Karpas-422 (cell line): ENCODE results near the gene ACTR10. TPM values are rescaled to one million over a fixed set of nuclear protein-coding genes. Genes with fewer than 3 reads are reported as not detected.

Source experiments
- DNase-seq: peaks from one replicate; pipeline ENCODE4 v3.0.0-alpha.2; 2015
- H2AFZ ChIP-seq: fragments of 200-600 bp; sonication (generic); 2 replicates; pipeline ENCODE4 v1.6.1; 2014; ENCODE audit warnings: antibody characterized with exemption, low read length, mixed read lengths
- H3K27ac ChIP-seq: fragments of 200-600 bp; sonication (generic); 2 replicates; pipeline ENCODE4 v1.5.1; 2014; ENCODE audit warnings: mild to moderate bottlenecking, low read length, moderate library complexity
- H3K27me3 ChIP-seq: fragments of 200-600 bp; sonication (generic); 2 replicates; pipeline ENCODE4 v1.6.1; 2014; ENCODE audit warnings: low read length, mixed read lengths
- H3K36me3 ChIP-seq: fragments of 200-600 bp; sonication (generic); 2 replicates; pipeline ENCODE4 v1.6.1; 2014; ENCODE audit warnings: low read length, mixed read lengths; ENCODE audit not compliant: insufficient read depth
- H3K4me1 ChIP-seq: fragments of 200-600 bp; sonication (generic); 2 replicates; pipeline ENCODE4 v1.6.1; 2014; ENCODE audit warnings: mild to moderate bottlenecking, low read length, mixed read lengths
- H3K4me2 ChIP-seq: fragments of 200-600 bp; sonication (generic); 2 replicates; pipeline ENCODE4 v1.6.1; 2014; ENCODE audit warnings: low read length, low read depth, mild to moderate bottlenecking; ENCODE audit not compliant: poor library complexity, severe bottlenecking
- H3K4me3 ChIP-seq: fragments of 200-600 bp; sonication (generic); 2 replicates; pipeline ENCODE4 v1.5.1; 2014; ENCODE audit warnings: mild to moderate bottlenecking, antibody characterized with exemption, low read length, mixed read lengths
- H3K79me2 ChIP-seq: fragments of 200-600 bp; sonication (generic); 2 replicates; pipeline ENCODE4 v1.6.1; 2014; ENCODE audit warnings: mild to moderate bottlenecking, low read length, mixed read lengths
- H3K9ac ChIP-seq: fragments of 200-600 bp; sonication (generic); 2 replicates; pipeline ENCODE4 v1.6.0; 2014; ENCODE audit warnings: low read length
- H3K9me2 ChIP-seq: fragments of 200-600 bp; sonication (generic), shearing (Covaris generic); replicated peaks from 2 replicates; pipeline ENCODE4 v1.6.0; 2014; ENCODE audit warnings: mild to moderate bottlenecking, low read length, moderate library complexity; ENCODE audit not compliant: insufficient read depth
- H3K9me3 ChIP-seq: fragments of 300-700, 200-600 bp; sonication (generic); 2 replicates; pipeline ENCODE4 v1.6.1; 2014; ENCODE audit warnings: low read length, mixed read lengths
- H4K20me1 ChIP-seq: fragments of 200-600 bp; sonication (generic); 2 replicates; pipeline ENCODE4 v1.6.1; 2014; ENCODE audit warnings: mild to moderate bottlenecking, antibody characterized with exemption, low read length, low read depth; ENCODE audit not compliant: insufficient read depth
- total RNA-seq: library from RNA; depleted of rRNA; stranded (reverse); fragments of >200 nt; shearing (Covaris generic); gene quantifications from 2 replicates; pipeline ENCODE4 v1.2.3, GENCODE V29; 2014; ENCODE audit warnings: low replicate concordance; rRNA removed

ACTR10 gene
- 66.7 and 153 TPM in 2 replicates for total RNA-seq

DNA sequence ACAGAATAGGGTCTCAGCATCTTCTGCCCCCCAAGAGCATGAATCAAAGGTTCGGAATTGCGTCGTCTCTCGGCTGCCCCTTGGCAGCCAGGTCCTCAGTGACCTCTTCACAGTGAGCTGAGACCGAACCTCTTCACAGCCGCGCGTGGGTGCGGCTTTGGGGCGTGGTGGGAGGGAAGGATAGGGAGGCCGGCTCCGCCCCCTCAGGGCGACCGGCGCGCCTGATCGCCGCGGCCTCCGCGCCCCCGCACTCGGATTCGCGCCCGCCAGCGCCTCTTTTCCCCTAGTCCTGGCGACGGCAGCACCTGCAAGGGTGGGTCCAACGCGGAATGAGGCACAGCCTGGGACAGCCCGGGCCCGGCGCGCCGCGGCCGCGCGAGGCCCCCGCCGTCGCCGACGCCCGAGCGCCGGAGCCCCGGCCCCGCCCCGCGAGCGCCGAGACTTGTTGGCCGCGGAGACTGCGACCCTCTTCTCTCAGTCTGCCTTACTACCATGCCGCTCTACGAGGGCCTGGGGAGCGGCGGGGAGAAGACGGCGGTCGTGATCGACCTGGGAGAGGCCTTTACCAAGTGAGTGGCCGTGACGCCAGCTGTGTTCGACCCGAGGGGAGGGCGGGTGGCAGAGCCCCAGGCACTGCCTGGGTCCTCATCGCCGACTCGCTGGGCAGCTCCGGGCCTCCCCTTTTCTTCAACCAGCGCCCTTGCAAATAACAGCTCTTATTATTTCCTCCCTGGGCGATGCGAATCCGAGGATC, at the start of gene ACTR10:
TSS of gene ACTR10 (plus strand) at position 424 of the 754 bp plus-strand sequence. CDS start at position 493, 69 bp downstream.
- H3K4me2 ChIP-seq: peak within 1 kb of the TSS; percentile 97
- H4K20me1 ChIP-seq: 0 out of 2 replicates have a peak, but pooled peaks cover 3% of the 10 kb centered on the region
- H3K9me2 ChIP-seq: no peaks in the 10 kb centered on the region
- peaks cover 24% of the 10 kb centered on the region for H3K4me1 ChIP-seq
- H3K9ac ChIP-seq: peak within 1 kb of the TSS; percentile 73
- H3K27me3 ChIP-seq: no peaks in the 10 kb centered on the region; the same call in 1 of the 2 replicates
- H3K36me3 ChIP-seq: peaks cover 8% of the 10 kb centered on the region; the same call in 1 of the 2 replicates
- DNase-seq: peak; percentile 95
- peak within 1 kb of the TSS; percentile 92 for H2AFZ ChIP-seq
- H3K27ac ChIP-seq: peak within 1 kb of the TSS; percentile 85
- peak within 1 kb of the TSS; percentile 88 for H3K4me3 ChIP-seq
- H3K79me2 ChIP-seq: peaks cover 40% of the 10 kb centered on the region
- H3K9me3 ChIP-seq: no peaks in the 10 kb centered on the region

DNA sequence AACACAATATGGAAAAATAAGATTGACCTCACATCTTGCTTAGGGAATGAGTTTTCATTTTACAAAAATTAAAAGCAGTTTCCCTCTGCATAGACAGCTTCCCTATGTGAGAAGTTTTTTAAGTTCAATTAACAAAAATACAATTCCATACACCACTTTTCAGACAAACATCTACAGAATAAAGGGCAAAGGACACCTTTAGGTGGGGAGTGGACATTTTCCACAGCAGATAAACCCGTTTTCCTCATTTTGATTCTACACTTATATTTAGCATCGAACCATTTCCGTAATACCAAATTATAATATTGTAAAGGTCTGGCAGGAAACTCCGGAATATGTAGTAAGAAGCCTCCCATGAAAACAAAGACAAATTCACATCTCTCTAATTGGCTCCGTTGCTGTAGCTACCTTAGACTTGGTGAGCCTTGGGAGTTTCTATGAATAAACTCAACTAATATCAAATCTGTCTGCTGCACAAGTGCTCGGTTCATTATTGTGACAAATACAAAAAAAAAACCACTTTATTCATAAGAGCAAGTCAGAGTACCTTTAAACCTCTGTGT, 49.6 kb upstream of the ACTR10 start:
- Histone ChIP-seq H3K27me3 (no peaks in the 10 kb centered on the region), H3K4me1 (peaks cover 14% of the 10 kb centered on the region), H3K79me2 (no peaks in the 10 kb centered on the region), H3K9me2 (no peaks in the 10 kb centered on the region), H4K20me1 (no peaks in the 10 kb centered on the region), H3K4me3 (no peak overlapping the region), H3K9ac (no peak overlapping the region), H2AFZ (no peak overlapping the region), H3K36me3 (no peaks in the 10 kb centered on the region), H3K9me3 (no peaks in the 10 kb centered on the region), H3K4me2 (no peak overlapping the region), H3K27ac (no peak overlapping the region)
- DNase-seq: no peak

DNA sequence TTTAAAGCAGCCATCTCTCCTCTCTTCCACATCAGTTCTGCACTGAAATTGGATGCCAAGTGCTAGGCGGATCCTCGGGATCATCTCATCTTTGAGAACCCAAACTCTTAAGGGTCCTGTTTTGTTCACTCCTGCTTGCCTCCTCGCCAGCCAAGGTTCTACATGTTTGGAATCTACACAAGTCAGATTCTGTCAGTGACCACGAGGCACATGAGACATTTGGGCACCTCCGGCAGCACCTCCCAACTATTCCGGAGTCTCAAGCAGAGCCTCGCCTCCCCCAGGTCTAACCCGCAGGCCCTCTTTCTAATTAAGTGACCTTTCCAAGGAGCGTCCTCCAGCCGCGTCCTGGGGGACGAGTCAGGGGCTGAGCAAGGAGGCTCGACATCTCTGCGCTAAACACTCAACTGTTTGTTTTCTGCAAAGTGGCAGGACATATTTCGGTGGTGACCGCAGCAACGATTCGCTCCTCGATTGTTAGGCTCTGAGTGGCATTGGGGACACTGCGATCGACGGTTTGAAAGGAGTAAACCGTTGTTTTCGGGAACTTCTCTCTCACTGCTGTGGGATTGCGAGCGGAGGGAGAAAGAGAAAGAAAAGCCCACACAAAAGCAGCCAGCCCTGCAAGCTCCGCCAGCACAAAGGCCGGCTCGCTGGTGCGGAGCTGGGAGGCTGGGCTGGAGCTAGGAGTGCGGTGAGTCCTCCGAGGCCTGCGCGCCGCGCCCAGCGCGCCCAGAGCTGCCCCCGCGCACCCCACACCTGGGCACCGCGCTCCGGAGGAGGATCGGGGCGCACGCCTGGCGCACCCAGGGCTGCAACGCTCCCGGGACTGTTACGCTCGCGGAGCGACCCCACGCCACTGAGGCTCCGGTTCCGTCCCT, 48.6 kb upstream of the ACTR10 start:
- H3K79me2 ChIP-seq: no peaks in the 10 kb centered on the region
- no peaks in the 10 kb centered on the region for H3K9me2 ChIP-seq
- H3K27me3 ChIP-seq: no peaks in the 10 kb centered on the region
- peak overlapping the region; percentile 84 for H3K4me2 ChIP-seq
- peak overlapping the region; percentile 87; the same call in 1 of the 2 replicates for H2AFZ ChIP-seq
- H3K27ac ChIP-seq: no peak overlapping the region
- no peaks in the 10 kb centered on the region for H3K9me3 ChIP-seq
- H3K4me3 ChIP-seq: peak overlapping the region; percentile 71
- H3K4me1 ChIP-seq: peaks cover 14% of the 10 kb centered on the region
- no peaks in the 10 kb centered on the region for H3K36me3 ChIP-seq
- peak; percentile 49 for DNase-seq
- H3K9ac ChIP-seq: peak overlapping the region; percentile 67
- H4K20me1 ChIP-seq: no peaks in the 10 kb centered on the region

DNA sequence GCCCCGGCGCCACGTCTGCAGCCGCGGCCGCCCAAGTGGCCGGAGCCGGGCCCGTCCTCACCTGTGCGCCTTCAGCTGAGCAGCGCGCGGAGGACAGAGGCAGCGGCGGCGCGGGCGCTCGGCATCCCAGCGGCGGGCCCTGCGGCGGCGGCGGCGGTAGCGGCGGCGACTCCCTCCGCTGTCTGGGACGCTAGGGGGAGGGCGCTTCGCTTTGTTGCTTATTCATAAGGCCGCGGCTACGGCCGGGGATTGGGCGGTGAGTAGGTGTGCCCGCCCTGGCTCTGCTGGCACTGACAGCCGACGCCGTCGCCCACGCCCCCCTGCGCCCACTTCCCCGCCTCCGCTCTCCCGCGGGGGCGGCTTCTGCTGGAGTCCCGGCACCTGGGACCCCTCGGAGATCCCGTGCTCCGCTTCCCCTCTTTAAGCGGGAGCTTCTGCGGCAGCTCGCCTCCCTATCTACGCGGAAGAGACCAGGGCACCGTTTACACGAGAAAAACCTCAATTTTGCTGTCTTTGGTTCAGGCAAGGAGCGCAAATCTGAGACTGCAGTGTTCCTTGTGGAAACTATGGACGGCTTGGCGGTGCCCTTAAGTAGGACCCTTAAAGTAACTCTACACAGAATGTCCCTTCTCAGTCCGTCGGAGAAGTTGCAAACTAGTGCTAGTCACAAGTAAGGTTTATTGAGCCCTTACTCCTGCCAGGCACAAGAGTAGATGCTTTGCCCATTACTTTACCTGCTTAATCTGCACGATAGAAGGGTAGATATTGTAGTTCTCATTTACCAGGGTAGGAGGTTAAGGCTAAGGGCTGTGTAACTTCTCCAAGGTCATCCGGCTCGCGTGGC, 47.7 kb upstream of the ACTR10 start, which contains the start of gene ARMH4:
TSS of gene ARMH4 (minus strand) at position 200 of the 844 bp plus-strand sequence. CDS start 12,855 bp downstream, outside the sequence.
- Histone ChIP-seq H3K4me1 (peaks cover 14% of the 10 kb centered on the region), H3K27ac (no peak within 1 kb of the TSS), H3K79me2 (no peaks in the 10 kb centered on the region), H2AFZ (peak within 1 kb of the TSS; percentile 87), H4K20me1 (no peaks in the 10 kb centered on the region), H3K36me3 (no peaks in the 10 kb centered on the region), H3K9ac (peak within 1 kb of the TSS; percentile 67), H3K4me3 (peak within 1 kb of the TSS; percentile 71), H3K27me3 (no peaks in the 10 kb centered on the region), H3K9me2 (no peaks in the 10 kb centered on the region), H3K4me2 (peak within 1 kb of the TSS; percentile 84), H3K9me3 (no peaks in the 10 kb centered on the region)
- peak; percentile 95 for DNase-seq

DNA sequence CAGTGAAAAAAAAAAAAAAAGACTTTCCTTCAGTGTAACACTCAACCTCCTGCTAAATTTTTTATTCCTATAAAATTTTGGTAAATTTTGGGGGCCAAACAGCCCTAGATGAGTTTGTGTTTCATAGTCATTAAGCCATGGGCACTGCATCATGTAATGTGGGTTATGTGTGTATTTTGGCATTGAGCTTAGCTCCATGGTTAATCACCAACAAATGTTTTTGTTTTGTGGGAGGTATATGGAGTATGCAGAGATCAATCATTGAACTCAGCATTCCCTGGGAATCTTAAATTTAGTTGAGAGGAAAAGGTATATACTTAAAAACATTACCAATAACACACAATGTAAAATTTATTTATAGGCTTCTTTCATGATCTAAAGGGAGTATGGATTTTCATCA, 39.4 kb upstream of the ACTR10 start:
- no peak overlapping the region for H3K4me2 ChIP-seq
- DNase-seq: no peak
- no peaks in the 10 kb centered on the region for H3K79me2 ChIP-seq
- no peak overlapping the region for H3K27ac ChIP-seq
- no peaks in the 10 kb centered on the region for H3K9me2 ChIP-seq
- no peak overlapping the region for H3K9ac ChIP-seq
- H3K4me3 ChIP-seq: no peak overlapping the region
- H3K9me3 ChIP-seq: no peaks in the 10 kb centered on the region
- no peak overlapping the region for H2AFZ ChIP-seq
- no peaks in the 10 kb centered on the region for H3K27me3 ChIP-seq
- no peaks in the 10 kb centered on the region for H3K36me3 ChIP-seq
- H3K4me1 ChIP-seq: no peaks in the 10 kb centered on the region
- H4K20me1 ChIP-seq: no peaks in the 10 kb centered on the region

DNA sequence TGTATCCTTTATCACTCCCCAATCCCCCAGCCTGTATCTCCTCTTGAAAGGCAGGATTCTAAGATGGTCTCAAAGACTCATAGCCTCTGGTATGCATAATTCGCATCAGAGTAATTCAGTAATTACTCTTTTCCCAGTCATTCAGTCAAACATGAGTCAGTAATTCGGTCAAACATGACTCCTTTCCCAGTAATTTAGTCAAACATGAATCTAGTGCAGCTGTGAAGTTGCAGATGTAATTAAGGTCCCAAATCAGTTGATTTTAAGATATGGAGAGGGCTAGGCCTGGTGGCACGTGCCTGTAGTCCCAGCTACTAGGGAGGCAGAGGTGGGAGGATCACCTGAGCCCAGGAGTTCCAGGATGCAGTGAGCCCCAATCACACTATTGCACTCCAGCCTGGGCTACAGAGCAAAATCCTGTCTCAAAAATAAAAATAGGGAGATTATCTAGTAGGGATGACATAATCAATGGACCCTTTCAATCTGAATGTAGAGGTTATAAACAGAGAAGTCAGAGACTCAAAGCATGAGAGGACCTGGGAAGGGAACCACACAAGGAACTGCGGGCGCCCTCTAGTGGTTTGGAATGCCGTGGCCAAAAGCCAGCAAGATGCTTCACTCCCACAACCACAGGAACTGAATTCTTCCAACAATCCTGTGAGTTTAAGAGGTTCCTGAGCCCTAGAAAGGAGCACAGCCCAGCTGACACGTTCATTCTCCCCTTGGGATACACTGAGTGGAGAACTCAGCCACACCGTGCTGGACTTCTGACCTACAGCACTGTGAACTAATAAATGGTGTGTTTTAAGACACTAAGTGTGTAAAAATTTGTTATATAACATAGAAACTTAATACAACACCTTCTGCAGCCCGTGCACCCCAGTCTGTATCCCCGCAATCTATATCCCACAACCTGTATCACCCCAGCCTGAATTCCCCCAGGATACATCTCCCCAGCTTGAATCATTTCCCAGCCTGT, 33.7 kb upstream of the ACTR10 start:
- Histone ChIP-seq H3K36me3 (no peaks in the 10 kb centered on the region), H4K20me1 (no peaks in the 10 kb centered on the region), H3K9ac (no peak overlapping the region), H2AFZ (peak overlapping the region; percentile 51; the same call in 1 of the 2 replicates), H3K27ac (no peak overlapping the region), H3K4me2 (no peak overlapping the region), H3K9me2 (no peaks in the 10 kb centered on the region), H3K79me2 (no peaks in the 10 kb centered on the region), H3K27me3 (no peaks in the 10 kb centered on the region), H3K9me3 (no peaks in the 10 kb centered on the region), H3K4me1 (peaks cover 6% of the 10 kb centered on the region), H3K4me3 (no peak overlapping the region)
- peak; percentile 95 for DNase-seq

DNA sequence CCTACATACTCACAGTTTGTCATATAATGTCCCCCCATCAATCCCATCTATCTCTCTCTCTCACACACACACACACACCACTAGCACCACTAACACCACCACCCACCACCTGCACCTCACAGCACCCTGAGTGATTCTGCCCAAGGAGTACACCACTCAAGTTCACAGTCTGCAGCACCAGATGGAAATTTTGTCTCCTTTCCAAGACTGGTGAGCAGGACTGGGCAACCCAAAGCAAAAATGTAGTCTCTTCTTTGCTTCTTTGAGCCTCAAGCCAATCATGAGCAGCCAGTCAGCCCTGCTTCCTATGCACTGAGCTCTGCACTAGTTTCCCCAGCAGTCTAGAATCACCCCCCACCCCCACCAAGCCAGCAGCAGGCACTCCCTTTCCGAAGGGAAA, 32.9 kb upstream of the ACTR10 start:
- no peak for DNase-seq
- H3K4me3 ChIP-seq: no peak overlapping the region
- no peaks in the 10 kb centered on the region for H3K79me2 ChIP-seq
- no peaks in the 10 kb centered on the region for H3K9me2 ChIP-seq
- H3K27me3 ChIP-seq: no peaks in the 10 kb centered on the region
- no peaks in the 10 kb centered on the region for H3K9me3 ChIP-seq
- H2AFZ ChIP-seq: no peak overlapping the region
- peaks cover 7% of the 10 kb centered on the region for H3K4me1 ChIP-seq
- no peak overlapping the region for H3K27ac ChIP-seq
- H4K20me1 ChIP-seq: no peaks in the 10 kb centered on the region
- no peak overlapping the region for H3K9ac ChIP-seq
- H3K36me3 ChIP-seq: no peaks in the 10 kb centered on the region
- no peak overlapping the region for H3K4me2 ChIP-seq
